GM10266 (cell line): ENCODE results near the gene MAP6.

Source experiments
- DNase-seq: peaks from one replicate; pipeline ENCODE4 v3.0.0; 2012; ENCODE audit errors: extremely low spot score
- CTCF ChIP-seq: IDR thresholded peaks from 2 replicates; pipeline ENCODE4 v1.5.1; 2012; ENCODE audit warnings: mild to moderate bottlenecking, low read depth; ENCODE audit not compliant: control insufficient read depth, insufficient read depth; ENCODE audit errors: missing control alignments

Gene MAP6

GRCh38 chr11:75632450-75632849, 36.4 kb downstream of the MAP6 start:
- DNase-seq, result no peak
- no peak for TF ChIP-seq CTCF

GRCh38 chr11:75631086-75631730, 37.6 kb downstream of the MAP6 start:
- no peak for TF ChIP-seq CTCF
- DNase-seq, result no peak

- no peak for TF ChIP-seq CTCF
- DNase-seq, result no peak
Observed at GRCh38 chr11:75627906-75628668, 40.8 kb downstream of the MAP6 start.

GRCh38 chr11:75626889-75627529, 41.8 kb downstream of the MAP6 start:
- DNase-seq, result no peak
- no peak for TF ChIP-seq CTCF

GRCh38 chr11:75625991-75626888, 42.6 kb downstream of the MAP6 start:
- no peak for TF ChIP-seq CTCF
- DNase-seq, result no peak

- no peak for TF ChIP-seq CTCF
- no peak for DNase-seq
Observed at GRCh38 chr11:75625021-75625420, 43.8 kb downstream of the MAP6 start.

GRCh38 chr11:75616281-75616680, 52.6 kb downstream of the MAP6 start:
- DNase-seq, result no peak
- no peak for TF ChIP-seq CTCF
